ENCODE results near the gene PCK1.

Gene PCK1

DNA sequence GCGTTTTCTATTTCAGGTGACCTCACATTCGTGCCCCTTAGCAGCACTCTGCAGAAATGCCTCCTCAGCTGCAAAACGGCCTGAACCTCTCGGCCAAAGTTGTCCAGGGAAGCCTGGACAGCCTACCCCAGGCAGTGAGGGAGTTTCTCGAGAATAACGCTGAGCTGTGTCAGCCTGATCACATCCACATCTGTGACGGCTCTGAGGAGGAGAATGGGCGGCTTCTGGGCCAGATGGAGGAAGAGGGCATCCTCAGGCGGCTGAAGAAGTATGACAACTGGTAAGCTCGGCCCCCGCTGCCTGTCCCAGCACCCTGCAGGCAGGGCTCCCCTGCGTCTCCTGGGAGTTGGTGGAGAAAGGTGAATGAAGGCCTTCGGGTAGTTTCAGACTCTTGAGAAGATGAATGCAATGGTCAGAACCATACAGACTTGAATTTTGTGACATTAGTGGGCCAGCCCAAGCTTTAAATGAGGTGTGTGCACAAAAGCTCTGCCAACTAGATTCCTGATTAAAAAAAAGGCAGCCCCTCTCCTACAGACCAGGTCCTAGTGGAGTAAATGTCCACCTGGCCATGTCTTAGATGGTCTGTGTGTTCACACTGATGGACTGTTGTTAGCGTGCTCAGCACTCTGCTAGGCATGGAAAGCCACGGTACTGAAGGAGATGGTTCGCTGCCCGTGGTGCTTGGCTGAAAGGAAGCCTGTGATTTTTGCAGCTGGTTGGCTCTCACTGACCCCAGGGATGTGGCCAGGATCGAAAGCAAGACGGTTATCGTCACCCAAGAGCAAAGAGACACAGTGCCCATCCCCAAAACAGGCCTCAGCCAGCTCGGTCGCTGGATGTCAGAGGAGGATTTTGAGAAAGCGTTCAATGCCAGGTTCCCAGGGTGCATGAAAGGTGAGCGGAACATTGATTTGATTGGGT is 708 bp downstream of the PCK1 start:
- DNase-seq = peak; percentile 20

DNA sequence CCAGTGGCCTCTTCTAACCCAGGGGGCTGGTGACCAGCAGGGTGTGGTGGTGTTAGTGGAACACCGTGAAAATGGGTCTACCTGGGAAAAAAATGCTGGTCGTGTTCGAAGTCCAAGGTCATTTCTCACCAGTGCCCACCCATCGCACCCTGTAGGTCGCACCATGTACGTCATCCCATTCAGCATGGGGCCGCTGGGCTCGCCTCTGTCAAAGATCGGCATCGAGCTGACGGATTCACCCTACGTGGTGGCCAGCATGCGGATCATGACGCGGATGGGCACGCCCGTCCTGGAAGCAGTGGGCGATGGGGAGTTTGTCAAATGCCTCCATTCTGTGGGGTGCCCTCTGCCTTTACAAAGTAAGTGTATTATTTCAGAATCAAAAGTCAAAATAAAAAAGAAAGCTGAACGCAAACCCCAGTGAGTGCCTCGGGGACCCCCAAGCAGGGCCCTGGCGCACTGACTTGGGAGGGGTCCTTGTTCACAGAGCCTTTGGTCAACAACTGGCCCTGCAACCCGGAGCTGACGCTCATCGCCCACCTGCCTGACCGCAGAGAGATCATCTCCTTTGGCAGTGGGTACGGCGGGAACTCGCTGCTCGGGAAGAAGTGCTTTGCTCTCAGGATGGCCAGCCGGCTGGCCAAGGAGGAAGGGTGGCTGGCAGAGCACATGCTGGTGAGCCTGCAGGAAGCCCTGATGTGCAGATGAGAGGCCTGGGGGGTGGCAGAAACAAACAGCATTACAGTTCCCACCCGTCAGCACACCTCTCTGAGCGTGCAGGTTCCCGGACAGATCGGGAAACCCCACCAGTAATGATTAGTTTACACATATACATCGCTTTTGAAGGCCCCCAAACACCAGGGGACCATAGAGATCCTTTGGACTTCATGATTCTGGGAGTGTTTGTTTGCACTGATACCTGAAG is 1.9 kb downstream of the PCK1 start:
- no peak for DNase-seq

DNA sequence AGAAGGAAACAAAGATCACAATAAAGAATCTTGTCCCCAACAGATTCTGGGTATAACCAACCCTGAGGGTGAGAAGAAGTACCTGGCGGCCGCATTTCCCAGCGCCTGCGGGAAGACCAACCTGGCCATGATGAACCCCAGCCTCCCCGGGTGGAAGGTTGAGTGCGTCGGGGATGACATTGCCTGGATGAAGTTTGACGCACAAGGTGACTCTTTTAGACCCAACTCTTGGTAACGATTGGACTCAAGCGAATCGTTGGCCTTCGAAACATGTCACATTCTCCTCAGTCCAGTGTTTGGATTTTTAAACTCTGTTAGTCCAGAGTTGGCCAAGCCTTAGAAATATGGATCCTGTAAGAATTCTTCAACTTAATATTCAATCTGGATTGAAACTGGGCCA is 2.6 kb downstream of the PCK1 start:
- DNase-seq = no peak

- no peak for DNase-seq
These were observed 3.4 kb downstream of the PCK1 start for GRCh38 chr20:57564180-57564802.

GRCh38 chr20:57564951-57565642 is 4.2 kb downstream of the PCK1 start:
- DNase-seq = no peak

DNA sequence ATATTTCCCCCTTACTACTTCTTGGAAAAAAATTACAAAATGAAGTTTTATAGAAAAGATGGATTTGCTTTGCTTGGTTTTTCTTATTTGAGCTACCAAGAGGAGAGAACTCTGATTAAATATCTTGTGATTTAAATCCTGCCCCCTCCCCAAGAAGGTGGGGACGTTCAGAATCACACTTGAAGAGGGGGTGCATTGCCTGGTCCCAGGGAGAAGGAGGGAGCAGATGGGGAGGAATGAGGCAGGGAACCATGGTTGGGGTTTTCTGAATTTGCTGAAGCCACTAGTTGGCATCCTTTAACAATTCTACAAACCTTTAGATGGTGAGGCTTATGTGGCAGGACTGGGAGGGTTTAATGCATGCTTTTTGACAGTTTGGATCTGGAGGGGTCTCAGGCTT is 5.5 kb downstream of the PCK1 start:
- DNase-seq = no peak

DNA sequence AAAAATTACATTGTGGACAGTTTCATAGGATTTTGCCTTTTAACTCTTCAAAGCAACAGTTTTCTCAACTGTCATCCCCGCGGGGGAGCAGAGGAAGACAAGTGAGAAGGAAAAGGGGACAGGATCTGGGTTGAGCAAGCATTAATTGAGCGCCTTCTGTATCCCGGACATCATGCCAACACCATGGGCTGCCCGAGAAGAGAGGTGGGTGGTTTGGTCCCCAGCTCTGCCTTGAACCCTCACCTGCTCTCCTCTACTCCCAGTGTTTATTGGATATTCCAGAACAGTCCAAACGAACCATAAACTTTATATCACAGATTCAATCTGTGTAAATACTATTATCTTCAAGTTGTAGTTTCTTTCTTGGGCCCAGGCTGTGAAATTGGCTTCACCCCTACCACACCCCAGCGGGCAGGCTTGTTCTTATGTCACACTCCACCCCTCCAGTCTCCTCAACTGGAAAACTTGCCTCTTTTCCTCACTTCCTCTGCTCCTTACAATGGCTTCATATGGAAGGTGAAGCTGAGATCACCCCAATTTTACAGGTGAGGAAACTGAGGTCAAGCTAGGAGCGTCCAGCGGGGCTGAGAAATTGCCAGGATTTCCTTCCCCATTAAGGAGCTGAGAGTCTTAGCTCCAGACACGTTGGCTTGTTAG is 6.0 kb downstream of the PCK1 start:
- no peak for DNase-seq

GRCh38 chr20:57567471-57568079 is 6.7 kb downstream of the PCK1 start:
- DNase-seq = no peak

DNA sequence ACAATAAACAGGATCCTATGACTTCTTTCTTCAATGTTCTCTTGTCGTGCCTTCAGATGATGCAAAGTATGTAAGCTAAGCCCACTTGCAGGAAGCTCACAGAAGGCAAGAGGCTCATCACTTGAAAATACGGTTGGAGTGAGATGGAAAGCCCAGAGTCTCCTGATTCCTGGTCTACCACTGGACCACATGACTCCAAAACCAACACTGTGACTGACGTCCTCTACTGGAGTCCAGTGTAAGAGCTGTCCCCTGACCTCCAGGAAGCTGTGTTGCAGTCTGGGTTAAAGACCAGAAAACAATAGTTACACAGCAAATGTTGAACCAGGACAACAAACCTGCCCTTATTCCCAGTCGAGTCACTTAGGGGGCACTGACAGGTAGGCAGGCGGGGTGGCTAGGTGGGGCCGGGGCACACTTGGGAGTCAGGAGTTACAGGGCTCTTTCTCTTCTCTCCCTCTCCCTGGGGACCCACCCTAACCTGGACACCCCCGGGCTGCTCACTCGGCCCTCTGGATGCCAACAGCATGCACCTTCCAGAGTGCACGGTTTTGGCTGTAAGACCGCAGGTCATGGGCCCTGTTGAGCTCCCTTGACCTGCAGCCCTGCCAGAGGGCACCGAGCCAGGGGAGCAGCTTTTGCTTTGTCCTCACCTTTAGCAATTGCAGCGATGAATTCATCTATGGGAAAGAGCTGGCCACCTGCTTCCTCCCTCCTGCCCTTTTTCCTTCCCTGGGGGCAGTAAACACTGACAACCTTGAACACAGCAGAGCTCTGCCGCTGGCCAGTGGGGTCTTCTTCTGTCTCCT is 7.4 kb downstream of the PCK1 start:
- no peak for DNase-seq

GRCh38 chr20:57568960-57569359 is 8.1 kb downstream of the PCK1 start:
- no peak for DNase-seq

GRCh38 chr20:57570145-57570850 is 9.4 kb downstream of the PCK1 start:
- no peak for DNase-seq

GRCh38 chr20:57570920-57571319 is 10.0 kb downstream of the PCK1 start:
- no peak for DNase-seq

- no peak for DNase-seq
These were observed 11.0 kb downstream of the PCK1 start for GRCh38 chr20:57571782-57572416.

- no peak for DNase-seq
These were observed 12.3 kb downstream of the PCK1 start for GRCh38 chr20:57573242-57573641.

DNA sequence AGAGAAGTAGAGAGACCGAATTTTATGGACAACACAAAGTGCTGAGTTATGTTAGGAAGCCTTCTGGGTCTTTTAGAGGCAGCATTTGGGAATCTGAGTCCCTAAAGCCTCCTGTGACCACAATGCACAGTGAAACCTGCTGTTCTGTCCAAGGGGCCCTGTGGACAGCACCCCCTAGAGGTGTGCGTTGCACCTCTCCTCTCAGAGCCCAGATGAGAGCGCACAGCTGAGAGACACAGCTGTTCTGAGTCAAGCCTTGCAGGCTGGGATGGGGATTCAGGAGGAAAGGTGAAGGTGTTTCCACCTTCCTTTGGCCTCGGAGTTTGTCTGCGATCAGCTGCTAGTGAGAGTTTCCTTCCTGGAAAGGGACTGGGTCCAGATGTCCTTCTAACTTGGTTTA is 13.0 kb downstream of the PCK1 start:
- DNase-seq = peak; percentile 47

DNA sequence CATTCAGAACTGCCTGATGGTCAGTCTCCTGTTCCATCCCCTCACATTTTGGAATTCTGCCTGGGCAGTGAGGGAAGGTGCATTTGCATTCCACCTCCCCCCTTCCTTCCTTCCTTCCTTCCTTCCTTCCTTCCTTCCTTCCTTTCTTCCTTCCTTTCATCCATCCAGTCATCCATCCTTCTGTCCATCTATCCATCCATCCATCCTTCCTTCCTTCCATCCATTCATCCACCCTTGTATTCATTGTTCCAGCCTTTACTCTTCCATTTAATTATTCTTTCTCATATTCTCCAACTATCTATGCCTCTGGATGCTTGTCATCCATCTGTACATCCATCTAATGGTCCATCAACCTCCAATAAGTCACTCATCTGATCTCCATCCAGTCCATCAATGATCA is 14.0 kb downstream of the PCK1 start:
- DNase-seq = no peak

GRCh38 chr20:57576002-57576401 is 15.1 kb downstream of the PCK1 start:
- DNase-seq = no peak

DNA sequence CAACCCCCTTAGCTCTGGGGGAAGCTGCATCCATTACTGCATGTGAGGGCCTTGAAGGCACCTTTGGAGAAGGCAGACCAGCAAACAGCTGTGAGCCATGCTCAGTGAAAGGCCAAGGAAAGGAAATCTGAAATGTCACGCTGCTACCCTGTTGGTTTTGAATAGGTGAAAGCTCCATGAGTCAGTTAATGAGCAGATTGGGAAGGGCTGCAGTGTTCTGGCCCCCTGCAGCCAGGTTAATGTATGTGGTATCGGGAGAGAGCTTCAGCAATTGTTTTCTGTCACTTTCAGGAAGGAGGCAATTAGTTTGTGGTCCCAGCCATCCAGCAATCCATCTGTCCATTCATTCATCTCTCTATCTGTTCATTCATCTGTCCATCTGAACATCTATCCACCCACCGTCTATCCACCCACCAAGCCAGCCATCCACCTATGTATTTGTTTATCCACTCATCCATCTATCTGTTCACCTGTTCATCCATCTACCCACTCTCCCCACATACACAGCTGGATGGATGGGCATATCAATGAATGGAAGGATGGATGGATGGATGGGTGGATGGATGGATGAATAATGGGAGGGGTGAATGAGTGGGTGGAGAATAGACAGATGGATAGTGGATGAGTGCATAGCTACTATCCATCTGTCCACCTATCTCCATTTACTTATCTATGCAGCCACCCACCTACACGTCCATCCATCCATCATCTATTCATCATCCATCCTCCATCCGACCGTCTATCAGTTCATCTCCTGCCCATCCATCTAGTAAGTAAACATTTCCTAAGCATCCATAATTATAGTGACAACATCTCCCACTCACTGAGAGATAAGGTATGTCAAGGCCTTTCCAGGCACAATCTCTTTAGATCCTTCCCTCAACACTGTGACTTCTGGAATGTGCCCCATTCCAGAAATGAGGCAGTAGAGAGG is 16.0 kb downstream of the PCK1 start:
- DNase-seq = no peak

All from RPMI8226 (cell line).